Kidney (tissue), 14 donors: ENCODE measurements around the gene PID1. TPM values are rescaled to one million over a fixed set of nuclear protein-coding genes. Genes with fewer than 3 reads are reported as not detected.

Experiments used
- DNase-seq, 5 donors: peaks; one replicate each; pipeline ENCODE4 v3.0.0-alpha.2; 2013 to 2020
- FAIRE-seq: peaks from 2 replicates; lab custom pipeline; 2012; peaks lifted over from hg19 to GRCh38; lab: Jason Lieb, UNC
- H3K27ac ChIP-seq, 2 donors: one replicate each; pipeline ENCODE4 v1.7.0; 2013; ENCODE audit warnings: low read depth in 2 of 2, low read length in 2 of 2, inconsistent platforms in 1 of 2
- H3K27me3 ChIP-seq: one replicate; pipeline ENCODE4 v1.7.1; 2013; ENCODE audit warnings: low read length, inconsistent platforms; ENCODE audit not compliant: control insufficient read depth, insufficient read depth
- H3K36me3 ChIP-seq, 3 donors: one replicate each; pipeline versions ENCODE4 v1.7.0 to v1.7.1; 2013; ENCODE audit warnings: low read length in 3 of 3, control low read depth in 1 of 3, inconsistent platforms in 1 of 3; ENCODE audit not compliant: insufficient read depth in 3 of 3, control insufficient read depth in 2 of 3
- H3K4me1 ChIP-seq, 3 donors: one replicate each; pipeline versions ENCODE4 v1.7.0 to v1.7.1; 2013; ENCODE audit warnings: low read length in 3 of 3, inconsistent platforms in 1 of 3, low read depth in 1 of 3; ENCODE audit not compliant: control insufficient read depth in 2 of 3, insufficient read depth in 2 of 3
- H3K4me3 ChIP-seq, 3 donors: one replicate each; pipeline versions ENCODE4 v1.7.0 to v1.8.1; 2013; ENCODE audit warnings: low read length in 3 of 3, control low read depth in 1 of 3, inconsistent platforms in 1 of 3
- H3K9ac ChIP-seq, 3 donors: one replicate each; pipeline versions ENCODE4 v1.7.0 to v1.7.1; 2013; ENCODE audit warnings: low read length in 3 of 3, control low read depth in 1 of 3, inconsistent platforms in 1 of 3
- H3K9me3 ChIP-seq, 3 donors: one replicate each; pipeline versions ENCODE4 v1.7.0 to v1.7.1; 2013; ENCODE audit warnings: low read length in 3 of 3, control low read depth in 1 of 3, inconsistent platforms in 1 of 3; ENCODE audit not compliant: control insufficient read depth in 2 of 3, insufficient read depth in 1 of 3
- CTCF ChIP-seq: IDR thresholded peaks from 3 replicates; pipeline ENCODE4 v1.5.1; 2012; ENCODE audit warnings: mild to moderate bottlenecking, moderate library complexity, borderline replicate concordance; ENCODE audit not compliant: insufficient read depth; ENCODE audit errors: extremely low read depth
- intact Hi-C: fragments of 100-400 bp; cut with DNase I; formaldehyde crosslinking; loops from one replicate; pipeline ENCODE4 v1.11.1; 2022
- polyA plus RNA-seq: library from polyadenylated mRNA; stranded (reverse); fragments of 350-450 nt; fragmentation: Illumina TruSeq; extraction: RNeasy Lipid Tissue Mini Kit (QIAGEN cat#74804); gene quantifications from one replicate; pipeline ENCODE4 v1.2.3, GENCODE V29; 2014; ENCODE audit warnings: low read depth, low replicate concordance; ENCODE audit not compliant: insufficient read depth
- total RNA-seq: library from RNA; stranded (reverse); fragmentation: NEBNext Ultra II Directional; extraction: Animal tissue kit (Norgen Biotek cat#: 25700); gene quantifications from one replicate; pipeline ENCODE4 v1.2.1, GENCODE V29; 2021
- donor health status: control.
- donor health status: control.
- donor health status: control.
- donor health status: control.
- donor health status: control.
- donor health status: DM: yes; HTN: yes; CAD: no.
- donor health status: Normal renal cell carcinoma (clear cell type).

PID1 gene
- total and polyA plus RNA-seq, 2 donors from 2014 or later, result 2.1 to 9.4 TPM

GRCh38 chr2:229064749-229065148, 206.3 kb downstream of the PID1 start:
- no peak for TF ChIP-seq CTCF
- Histone ChIP-seq H3K27me3 (no peaks in the 10 kb centered on the region), H3K4me1 (no peaks in the 10 kb centered on the region), H3K9me3 (peaks cover 0 to 3% (median 0%) of the 10 kb centered on the region in 3 donors), H3K27ac (no peak overlapping the region), H3K4me3 (no peak overlapping the region), H3K36me3 (no peaks in the 10 kb centered on the region), H3K9ac (no peak overlapping the region)
- intact Hi-C loops, result no loop called here
- FAIRE-seq (no peak), DNase-seq (no peak)

DNA sequence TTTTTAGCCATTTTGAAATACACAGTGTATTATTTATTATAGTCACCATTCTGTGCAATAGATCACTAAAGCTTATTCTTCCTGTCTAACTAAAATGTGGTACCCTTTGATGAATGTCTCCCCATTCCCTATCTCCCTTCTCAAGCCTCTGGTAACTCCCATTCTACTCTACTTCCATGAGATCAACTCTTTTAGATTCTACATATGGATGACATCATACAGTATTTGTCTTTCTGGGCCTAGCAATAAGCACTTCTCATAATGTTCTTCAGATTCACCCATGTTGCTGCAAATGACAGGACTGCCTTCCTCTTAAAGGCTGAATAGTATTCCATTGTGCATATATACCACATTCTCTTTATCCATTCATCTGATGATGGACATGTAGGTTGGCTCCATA, 210.9 kb downstream of the PID1 start:
- no peaks in the 10 kb centered on the region for H3K27me3 ChIP-seq
- no peak for FAIRE-seq
- no peak for TF ChIP-seq CTCF
- H3K9me3 ChIP-seq, result peaks cover 0 to 3% (median 0%) of the 10 kb centered on the region in 3 donors
- no peaks in the 10 kb centered on the region for H3K4me1 ChIP-seq
- no peak overlapping the region for H3K9ac ChIP-seq
- H3K27ac ChIP-seq, result no peak overlapping the region
- no peak overlapping the region for H3K4me3 ChIP-seq
- DNase-seq, result no peak
- intact Hi-C loops, result no loop called here
- no peaks in the 10 kb centered on the region for H3K36me3 ChIP-seq

DNA sequence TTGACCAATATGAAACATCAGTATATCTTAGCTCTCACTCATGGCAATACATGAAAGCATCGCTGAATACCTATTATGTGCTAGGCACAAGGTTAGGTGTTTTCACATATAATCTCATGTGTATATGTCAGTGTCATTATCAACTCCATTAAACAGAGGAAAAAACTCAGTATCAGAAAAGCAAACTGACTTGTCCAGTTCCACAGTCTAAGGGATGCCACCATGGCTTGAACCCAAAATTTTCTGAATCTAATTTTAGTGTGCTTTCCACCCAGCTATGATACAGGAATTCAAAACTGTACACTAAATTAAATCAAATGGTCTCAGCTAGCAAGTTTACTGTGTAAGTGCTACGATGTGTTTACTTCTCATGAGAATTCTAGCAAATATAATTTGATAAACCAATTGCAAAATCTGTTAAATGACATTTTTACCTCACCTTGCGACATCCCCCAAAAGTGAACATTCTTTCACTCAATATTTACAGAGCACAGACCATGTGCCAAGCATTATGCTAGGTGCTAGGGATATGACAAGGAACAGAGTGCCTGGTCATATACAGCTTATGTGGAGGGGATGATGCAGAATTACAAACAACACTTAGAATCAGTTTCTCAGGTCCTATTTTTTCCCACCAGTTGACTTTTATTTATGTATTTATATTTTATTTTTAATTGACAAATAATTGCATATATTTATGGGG, 211.6 kb downstream of the PID1 start:
- no peak for FAIRE-seq
- H3K4me3 ChIP-seq, result no peak overlapping the region
- H3K27ac ChIP-seq, result no peak overlapping the region
- intact Hi-C loops, result no loop called here
- peaks cover 0 to 3% (median 0%) of the 10 kb centered on the region in 3 donors for H3K9me3 ChIP-seq
- H3K36me3 ChIP-seq, result no peaks in the 10 kb centered on the region
- H3K27me3 ChIP-seq, result no peaks in the 10 kb centered on the region
- H3K9ac ChIP-seq, result no peak overlapping the region
- H3K4me1 ChIP-seq, result no peaks in the 10 kb centered on the region
- no peak for DNase-seq
- no peak for TF ChIP-seq CTCF
